Measurements from ENCODE around the gene ZNF548.

DNA sequence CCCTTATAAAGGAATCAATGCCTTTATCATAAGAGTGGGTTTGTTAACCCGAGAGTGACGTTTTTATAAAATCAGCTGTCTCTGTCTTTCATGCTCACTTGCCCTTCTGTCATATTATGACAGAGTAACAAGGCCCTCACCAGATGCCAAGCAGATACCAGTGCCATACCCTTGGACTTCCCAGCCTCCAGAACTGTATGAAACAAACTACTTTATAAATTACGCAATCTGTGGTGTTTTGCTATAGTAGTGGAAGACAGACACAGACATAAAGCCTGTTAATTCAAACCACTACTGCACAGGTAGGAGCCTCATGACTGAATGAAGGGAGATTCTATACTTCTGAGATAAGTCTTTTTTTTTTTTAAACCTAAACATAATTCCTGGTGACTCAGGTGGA, 62.7 kb downstream of the ZNF548 start:
- TF ChIP-seq POLR2AphosphoS5 (IDR thresholded peaks at IDR 0.05; ENCODE audit: borderline replicate concordance, low read depth, low read length), result no peak
- no peak for TF ChIP-seq EZH2 (IDR thresholded peaks at IDR 0.05)
- no peak for TF ChIP-seq FOXP2 (optimal IDR thresholded peaks at IDR 0.05; ENCODE audit: control extremely low read depth, extremely low read length, insufficient read depth)

All from SK-N-MC (cell line).